PFSK-1 (cell line): Measurements from ENCODE around the gene PRDX5.

ENCODE experiments used
- FOXP2 ChIP-seq: optimal IDR thresholded peaks from 2 replicates; pipeline ENCODE3; 2011; ENCODE audit warnings: borderline replicate concordance, control low read depth, inconsistent platforms; ENCODE audit not compliant: insufficient read depth; ENCODE audit errors: extremely low read length, extremely low read depth
- POLR2AphosphoS5 ChIP-seq: IDR thresholded peaks from 2 replicates; pipeline ENCODE4 v1.6.1; 2012; ENCODE audit warnings: low read depth, mild to moderate bottlenecking, control low read depth, low read length, moderate library complexity
- SIN3A ChIP-seq: IDR thresholded peaks from 2 replicates; pipeline ENCODE4 v1.6.1; 2012; ENCODE audit warnings: mild to moderate bottlenecking, low read length, moderate library complexity, borderline replicate concordance; ENCODE audit not compliant: insufficient read depth
- TAF1 ChIP-seq: IDR thresholded peaks from 2 replicates; pipeline ENCODE4 v1.6.1; 2012; ENCODE audit warnings: low read length, control low read depth, borderline replicate concordance; ENCODE audit not compliant: insufficient read depth
- TF ChIP-seq, protein P1 (sequence below), 2 experiments: IDR thresholded peaks; 2 replicates each; pipeline versions ENCODE4 v1.6.1 to v1.8.0; 2011 to 2012; ENCODE audit warnings: low read depth in 2 of 2, low read length in 2 of 2, control low read depth in 1 of 2, inconsistent platforms in 1 of 2, mild to moderate bottlenecking in 1 of 2, moderate library complexity in 1 of 2; ENCODE audit not compliant: insufficient read depth in 1 of 2

PRDX5 gene

DNA sequence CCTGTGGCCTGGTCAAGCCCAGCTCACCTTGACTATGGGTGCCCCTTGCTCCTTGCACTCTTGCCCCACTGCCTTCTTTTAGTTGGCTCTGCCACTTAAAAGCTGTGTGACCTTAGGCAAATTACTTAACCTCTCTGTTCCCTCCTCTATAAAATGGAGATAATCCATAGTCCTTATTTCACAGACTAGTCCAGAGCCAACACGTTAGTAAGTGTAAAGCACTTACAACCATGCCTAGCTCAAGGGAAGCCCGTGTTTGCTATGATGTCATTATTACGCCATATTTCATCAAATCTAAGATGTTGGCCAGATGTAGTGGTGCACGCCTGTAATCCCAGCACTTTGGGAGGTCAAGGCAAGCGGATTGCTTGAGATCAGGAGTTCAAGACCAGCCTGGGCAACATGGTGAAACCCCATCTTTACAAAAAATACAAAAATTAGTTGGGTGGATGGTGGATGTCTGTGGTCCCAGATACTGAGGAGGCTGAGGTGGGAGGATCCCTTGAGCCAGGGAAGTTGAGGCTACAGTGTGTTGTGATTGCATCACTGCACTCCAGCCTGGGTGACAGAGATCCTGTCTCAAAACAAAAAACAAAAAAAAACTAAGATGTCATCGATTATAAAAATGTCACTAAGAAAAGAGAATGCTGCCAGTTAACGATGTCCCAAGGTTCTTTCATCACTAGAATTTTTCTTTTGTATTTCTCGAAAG, 19.8 kb downstream of the PRDX5 start:
- TF ChIP-seq, protein P1, sequence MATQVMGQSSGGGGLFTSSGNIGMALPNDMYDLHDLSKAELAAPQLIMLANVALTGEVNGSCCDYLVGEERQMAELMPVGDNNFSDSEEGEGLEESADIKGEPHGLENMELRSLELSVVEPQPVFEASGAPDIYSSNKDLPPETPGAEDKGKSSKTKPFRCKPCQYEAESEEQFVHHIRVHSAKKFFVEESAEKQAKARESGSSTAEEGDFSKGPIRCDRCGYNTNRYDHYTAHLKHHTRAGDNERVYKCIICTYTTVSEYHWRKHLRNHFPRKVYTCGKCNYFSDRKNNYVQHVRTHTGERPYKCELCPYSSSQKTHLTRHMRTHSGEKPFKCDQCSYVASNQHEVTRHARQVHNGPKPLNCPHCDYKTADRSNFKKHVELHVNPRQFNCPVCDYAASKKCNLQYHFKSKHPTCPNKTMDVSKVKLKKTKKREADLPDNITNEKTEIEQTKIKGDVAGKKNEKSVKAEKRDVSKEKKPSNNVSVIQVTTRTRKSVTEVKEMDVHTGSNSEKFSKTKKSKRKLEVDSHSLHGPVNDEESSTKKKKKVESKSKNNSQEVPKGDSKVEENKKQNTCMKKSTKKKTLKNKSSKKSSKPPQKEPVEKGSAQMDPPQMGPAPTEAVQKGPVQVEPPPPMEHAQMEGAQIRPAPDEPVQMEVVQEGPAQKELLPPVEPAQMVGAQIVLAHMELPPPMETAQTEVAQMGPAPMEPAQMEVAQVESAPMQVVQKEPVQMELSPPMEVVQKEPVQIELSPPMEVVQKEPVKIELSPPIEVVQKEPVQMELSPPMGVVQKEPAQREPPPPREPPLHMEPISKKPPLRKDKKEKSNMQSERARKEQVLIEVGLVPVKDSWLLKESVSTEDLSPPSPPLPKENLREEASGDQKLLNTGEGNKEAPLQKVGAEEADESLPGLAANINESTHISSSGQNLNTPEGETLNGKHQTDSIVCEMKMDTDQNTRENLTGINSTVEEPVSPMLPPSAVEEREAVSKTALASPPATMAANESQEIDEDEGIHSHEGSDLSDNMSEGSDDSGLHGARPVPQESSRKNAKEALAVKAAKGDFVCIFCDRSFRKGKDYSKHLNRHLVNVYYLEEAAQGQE (IDR thresholded peaks at IDR 0.05; ENCODE audit: insufficient read depth in 1 of 2, low read depth in 2 of 2, low read length in 2 of 2) = no peak
- no peak for TF ChIP-seq FOXP2
- TF ChIP-seq SIN3A = no peak
- no peak for TF ChIP-seq TAF1
- TF ChIP-seq POLR2AphosphoS5 = no peak

DNA sequence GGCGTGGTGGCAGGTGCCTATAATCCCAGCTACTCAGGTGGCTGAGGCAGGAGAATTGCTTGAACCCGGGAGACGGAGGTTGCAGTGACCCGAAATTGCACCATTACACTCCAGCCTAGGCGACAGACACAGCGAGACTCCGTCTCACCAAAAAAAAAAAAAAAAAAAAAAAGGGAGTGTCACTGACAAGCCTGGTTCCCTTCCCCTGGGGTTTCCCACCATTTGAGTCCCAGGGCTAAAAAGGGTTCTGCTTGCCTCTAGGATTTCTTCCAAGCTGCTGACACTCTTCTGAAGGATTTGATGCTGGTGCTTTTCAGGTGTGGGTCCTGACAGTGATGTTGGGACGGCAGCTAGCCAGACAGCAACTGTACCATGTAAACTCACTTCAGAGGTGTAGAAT, 20.8 kb downstream of the PRDX5 start:
- TF ChIP-seq, protein P1 (IDR thresholded peaks at IDR 0.05; ENCODE audit: insufficient read depth in 1 of 2, low read depth in 2 of 2, low read length in 2 of 2) = no peak
- TF ChIP-seq SIN3A (no peak), TAF1 (no peak), POLR2AphosphoS5 (no peak), FOXP2 (no peak)

DNA sequence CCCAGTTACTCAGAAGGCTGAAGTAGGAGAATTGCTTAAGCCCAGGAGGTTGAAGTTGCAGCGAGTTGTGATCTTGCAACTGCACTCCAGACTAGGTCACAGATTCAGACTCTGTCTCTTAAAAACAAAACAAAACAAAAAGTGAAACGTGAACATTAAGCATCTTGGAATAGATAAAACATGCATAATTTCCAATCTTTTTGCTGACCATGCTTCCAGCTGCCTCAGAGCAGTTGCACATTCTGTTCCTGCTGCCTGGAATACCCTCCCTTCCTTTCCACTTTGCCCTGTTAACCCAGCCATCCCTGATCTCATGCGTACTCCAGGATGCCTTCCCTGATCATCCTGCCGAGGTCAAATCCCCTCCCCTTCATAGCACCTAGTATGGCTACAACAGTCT, 21.4 kb downstream of the PRDX5 start:
- TF ChIP-seq FOXP2 = no peak
- TF ChIP-seq, protein P1 (IDR thresholded peaks at IDR 0.05; ENCODE audit: insufficient read depth in 1 of 2, low read depth in 2 of 2, low read length in 2 of 2) = no peak
- no peak for TF ChIP-seq POLR2AphosphoS5
- no peak for TF ChIP-seq TAF1
- no peak for TF ChIP-seq SIN3A

DNA sequence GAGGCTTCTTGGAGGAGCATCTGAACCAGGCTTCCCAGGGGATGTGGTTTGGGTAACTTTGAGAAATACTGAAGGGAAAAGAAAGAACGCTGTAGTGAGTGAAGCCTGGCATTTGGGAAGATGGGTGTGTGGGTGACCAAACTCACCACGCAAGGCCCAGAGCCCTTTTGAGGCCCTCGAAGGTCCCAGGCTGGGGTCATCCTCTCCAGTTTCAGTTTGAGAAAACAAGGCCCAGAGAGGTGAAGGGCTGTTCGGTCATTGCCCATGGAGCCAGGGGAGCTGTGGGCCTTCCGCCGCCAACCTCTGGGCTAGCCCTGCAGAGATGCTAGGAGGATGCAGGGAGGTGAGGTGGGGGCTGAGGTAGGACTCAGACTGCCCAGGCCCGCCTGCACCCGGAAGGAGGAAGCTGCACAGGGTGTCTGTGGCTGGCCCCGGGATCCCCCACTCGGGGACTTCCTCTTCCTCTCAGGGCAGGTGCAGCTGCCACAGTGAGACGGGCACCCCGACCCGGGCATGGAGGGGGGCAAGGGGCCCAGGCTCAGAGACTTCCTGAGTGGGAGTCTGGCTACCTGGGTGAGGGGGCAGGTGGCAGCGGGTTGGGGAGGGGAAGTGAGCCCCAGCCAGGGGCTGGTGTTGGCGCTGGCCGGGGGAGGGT, 22.0 kb downstream of the PRDX5 start, which contains the start of gene CCDC88B:
Gene CCDC88B, plus strand, starts transcription at position 451 of the 655 bp plus-strand sequence. Its CDS starts 63 bp downstream, at position 514.
- TF ChIP-seq FOXP2 (no peak), TAF1 (no peak), POLR2AphosphoS5 (no peak), SIN3A (no peak)
- TF ChIP-seq, protein P1 (IDR thresholded peaks at IDR 0.05; ENCODE audit: insufficient read depth in 1 of 2, low read depth in 2 of 2, low read length in 2 of 2) = no peak
